Fibroblast of the aortic adventitia (primary cell): ENCODE results near the gene MAPK10. TPM values are rescaled to one million over a fixed set of nuclear protein-coding genes. Genes with fewer than 3 reads are reported as not detected.

Source experiments
- DNase-seq: peaks from one replicate; pipeline ENCODE4 v3.0.0-alpha.2; 2010; ENCODE audit warnings: low read depth
- H3K4me3 ChIP-seq: 2 replicates; pipeline ENCODE4 v1.5.1; 2011; ENCODE audit warnings: low read depth, mild to moderate bottlenecking, control low read depth, low read length, moderate library complexity
- CTCF ChIP-seq: IDR thresholded peaks from 2 replicates; pipeline ENCODE4 v1.5.1; 2011; ENCODE audit warnings: mild to moderate bottlenecking, low read length, control low read depth, inconsistent platforms; ENCODE audit not compliant: insufficient read depth
- total RNA-seq: library from RNA; depleted of rRNA; stranded (reverse); fragments of >200 nt; gene quantifications from 2 replicates; pipeline ENCODE4 v1.2.3, GENCODE V29; 2012; ENCODE audit warnings: low replicate concordance

MAPK10 gene
- total RNA-seq, 1 donor, result 69.6 TPM

- no peak for TF ChIP-seq CTCF
- DNase-seq, result no peak
Measured at GRCh38 chr4:86272669-86273068, 87.2 kb downstream of the MAPK10 start.

GRCh38 chr4:86271057-86271456 lies 88.8 kb downstream of the MAPK10 start:
- no peak for TF ChIP-seq CTCF
- DNase-seq, result no peak
- H3K4me3 ChIP-seq, result no peak overlapping the region

More at GRCh38 chr4:86272669-86273068, 87.2 kb downstream of the MAPK10 start:
- H3K4me3 ChIP-seq, result no peak overlapping the region

- H3K4me3 ChIP-seq, result no peak overlapping the region
- no peak for TF ChIP-seq CTCF
- DNase-seq, result no peak
Measured at GRCh38 chr4:86269354-86269753, 90.5 kb downstream of the MAPK10 start.

- no peak for TF ChIP-seq CTCF
- no peak overlapping the region for H3K4me3 ChIP-seq
- DNase-seq, result no peak
Measured at GRCh38 chr4:86264241-86264640, 95.6 kb downstream of the MAPK10 start.

- DNase-seq, result no peak
- no peak overlapping the region for H3K4me3 ChIP-seq
- TF ChIP-seq CTCF, result no peak
Measured at GRCh38 chr4:86261636-86262035, 98.2 kb downstream of the MAPK10 start.

- no peak overlapping the region for H3K4me3 ChIP-seq
- no peak for TF ChIP-seq CTCF
- no peak for DNase-seq
Measured at GRCh38 chr4:86256086-86256485, 103.8 kb downstream of the MAPK10 start.

- no peak for TF ChIP-seq CTCF
- H3K4me3 ChIP-seq, result no peak overlapping the region
- no peak for DNase-seq
Measured at GRCh38 chr4:86250619-86251018, 109.2 kb downstream of the MAPK10 start.
